Progenitor cell of endocrine pancreas (in vitro differentiated cells): Measurements from ENCODE around the gene GRB7. TPM values are rescaled to one million over a fixed set of nuclear protein-coding genes. Genes with fewer than 3 reads are reported as not detected.

Source experiments
- DNase-seq: peaks from one replicate; pipeline ENCODE4 v3.0.0; 2021; ENCODE audit warnings: low spot score; ENCODE audit not compliant: unreplicated experiment
- H3K27ac Mint-ChIP-seq: 2 replicates; pipeline ENCODE4 v1.8.0; 2021; ENCODE audit warnings: mild to moderate bottlenecking, moderate library complexity, mixed read lengths
- H3K27me3 Mint-ChIP-seq: 2 replicates; pipeline ENCODE4 v1.8.0; 2021; ENCODE audit warnings: mixed read lengths
- H3K36me3 Mint-ChIP-seq: 2 replicates; pipeline ENCODE4 v1.8.0; 2022; ENCODE audit warnings: mixed read lengths; ENCODE audit not compliant: insufficient read depth
- H3K4me1 Mint-ChIP-seq: 2 replicates; pipeline ENCODE4 v1.8.0; 2021; ENCODE audit warnings: low read depth, mixed read lengths
- H3K4me3 Mint-ChIP-seq: 2 replicates; pipeline ENCODE4 v1.8.0; 2021; ENCODE audit warnings: low read depth, mild to moderate bottlenecking, moderate library complexity, mixed read lengths
- H3K9me3 Mint-ChIP-seq: 2 replicates; pipeline ENCODE4 v1.8.0; 2021; ENCODE audit warnings: low read depth, mixed read lengths
- total RNA-seq: library from RNA; stranded (reverse); gene quantifications from 2 replicates; pipeline ENCODE4 v1.2.1, GENCODE V29; 2021
- TF ChIP-seq, protein P1 (sequence below): fragments of 200-600 bp; sonication (generic); IDR thresholded peaks from one replicate; pipeline ENCODE4 v1.5.0; 2021; ENCODE audit warnings: antibody characterized with exemption, mild to moderate bottlenecking; ENCODE audit not compliant: unreplicated experiment

The GRB7 gene
- total RNA-seq, 1 donor from 2014 or later = 29.9 TPM

DNA sequence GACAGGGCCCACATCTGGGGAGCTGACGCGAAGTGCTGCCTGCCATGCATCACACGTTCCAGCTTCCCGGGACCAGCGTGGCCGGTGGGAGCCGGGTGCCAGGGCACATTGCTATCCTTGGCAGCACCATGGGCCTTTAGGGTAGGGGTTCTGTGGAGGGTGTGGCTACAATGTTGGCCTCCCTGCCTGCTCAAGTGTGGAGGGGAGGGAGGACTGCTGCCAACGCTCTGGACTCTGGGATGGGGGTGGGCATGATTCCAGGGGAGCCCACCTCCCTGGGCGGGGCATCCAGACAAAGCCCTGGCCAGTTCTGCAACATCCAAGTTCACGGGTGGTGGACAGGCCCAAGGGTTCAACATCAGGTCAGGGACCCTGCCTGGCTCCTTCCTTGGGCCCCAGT is 13.9 kb downstream of the GRB7 start:
- Mint-ChIP-seq H3K4me3 (no peak overlapping the region), H3K27ac (no peak overlapping the region), H3K9me3 (no peaks in the 10 kb centered on the region), H3K36me3 (peaks cover 5% of the 10 kb centered on the region), H3K4me1 (peaks cover 2% of the 10 kb centered on the region), H3K27me3 (peaks cover 30% of the 10 kb centered on the region)
- no peak for DNase-seq
- TF ChIP-seq, protein P1, sequence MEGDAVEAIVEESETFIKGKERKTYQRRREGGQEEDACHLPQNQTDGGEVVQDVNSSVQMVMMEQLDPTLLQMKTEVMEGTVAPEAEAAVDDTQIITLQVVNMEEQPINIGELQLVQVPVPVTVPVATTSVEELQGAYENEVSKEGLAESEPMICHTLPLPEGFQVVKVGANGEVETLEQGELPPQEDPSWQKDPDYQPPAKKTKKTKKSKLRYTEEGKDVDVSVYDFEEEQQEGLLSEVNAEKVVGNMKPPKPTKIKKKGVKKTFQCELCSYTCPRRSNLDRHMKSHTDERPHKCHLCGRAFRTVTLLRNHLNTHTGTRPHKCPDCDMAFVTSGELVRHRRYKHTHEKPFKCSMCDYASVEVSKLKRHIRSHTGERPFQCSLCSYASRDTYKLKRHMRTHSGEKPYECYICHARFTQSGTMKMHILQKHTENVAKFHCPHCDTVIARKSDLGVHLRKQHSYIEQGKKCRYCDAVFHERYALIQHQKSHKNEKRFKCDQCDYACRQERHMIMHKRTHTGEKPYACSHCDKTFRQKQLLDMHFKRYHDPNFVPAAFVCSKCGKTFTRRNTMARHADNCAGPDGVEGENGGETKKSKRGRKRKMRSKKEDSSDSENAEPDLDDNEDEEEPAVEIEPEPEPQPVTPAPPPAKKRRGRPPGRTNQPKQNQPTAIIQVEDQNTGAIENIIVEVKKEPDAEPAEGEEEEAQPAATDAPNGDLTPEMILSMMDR = no peak

DNA sequence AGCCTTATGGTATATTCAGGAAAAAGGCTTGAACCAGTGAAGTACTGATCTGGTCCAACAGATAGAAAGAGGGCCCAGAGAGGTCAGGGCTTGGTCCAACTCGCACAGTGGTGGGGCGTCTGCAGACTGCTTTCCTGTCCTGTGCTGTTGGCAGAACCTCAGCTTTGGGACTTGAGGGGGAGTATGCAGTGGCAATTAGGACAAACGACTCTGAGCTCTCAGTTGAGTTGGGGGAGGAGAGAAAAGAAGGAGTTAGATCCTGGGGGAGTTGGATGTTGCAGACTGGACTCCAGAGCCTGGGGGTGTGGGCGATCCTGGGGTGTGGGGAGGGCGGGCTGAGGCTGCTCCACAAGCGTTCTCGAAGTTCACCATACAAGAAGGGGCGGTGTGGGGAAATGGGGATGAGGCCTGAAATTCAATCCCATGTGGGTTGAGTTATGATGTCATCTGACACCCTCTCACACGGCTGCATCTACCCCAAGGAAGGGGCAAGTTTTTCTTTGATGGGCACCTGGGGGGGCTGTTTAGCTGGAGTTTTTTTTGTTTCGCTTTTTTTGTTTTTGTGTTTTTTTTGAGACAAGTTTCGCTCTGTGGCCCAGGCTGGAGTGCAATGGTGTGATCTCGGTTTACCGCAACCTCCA is 14.6 kb downstream of the GRB7 start:
- DNase-seq = no peak
- H3K36me3 Mint-ChIP-seq = peaks cover 2% of the 10 kb centered on the region
- TF ChIP-seq, protein P1 = no peak
- peak overlapping the region; percentile 53 for H3K4me3 Mint-ChIP-seq
- peaks cover 2% of the 10 kb centered on the region for H3K4me1 Mint-ChIP-seq
- H3K27me3 Mint-ChIP-seq = peaks cover 37% of the 10 kb centered on the region
- no peaks in the 10 kb centered on the region for H3K9me3 Mint-ChIP-seq
- no peak overlapping the region for H3K27ac Mint-ChIP-seq

DNA sequence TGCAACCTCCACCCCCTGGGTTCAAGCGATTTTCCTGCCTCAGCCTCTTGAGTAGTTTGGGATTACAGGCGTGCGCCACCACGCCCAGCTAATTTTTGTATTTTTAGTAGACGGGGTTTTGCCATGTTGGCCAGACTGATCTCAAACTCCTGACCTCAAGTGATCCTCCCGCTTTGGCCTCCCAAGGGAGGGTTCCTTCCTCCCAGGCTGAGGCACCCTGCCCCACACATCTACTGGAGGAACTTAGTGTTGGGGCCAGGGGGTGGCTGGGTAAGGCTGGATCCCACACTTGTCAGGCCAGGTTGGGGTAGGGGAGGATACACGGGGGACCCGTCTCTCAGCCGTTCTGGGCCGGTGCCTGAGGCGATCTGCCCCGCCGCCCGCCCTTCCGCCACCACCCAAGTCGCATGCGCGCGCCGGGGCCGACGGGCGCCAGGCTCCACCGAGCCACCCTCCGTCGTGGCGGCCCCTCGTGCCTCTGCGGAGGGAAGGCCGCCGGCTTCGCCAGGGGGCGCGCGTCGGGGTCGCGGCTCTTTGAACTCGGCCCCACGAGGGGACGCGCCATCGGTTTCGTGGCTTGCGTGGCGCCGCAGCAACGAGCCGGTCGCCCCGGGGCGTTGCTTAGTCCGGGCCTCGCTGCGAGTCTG is 15.9 kb downstream of the GRB7 start:
- peak overlapping the region; percentile 57 for H3K4me3 Mint-ChIP-seq
- H3K27me3 Mint-ChIP-seq = peaks cover 50% of the 10 kb centered on the region
- TF ChIP-seq, protein P1 = no peak
- H3K9me3 Mint-ChIP-seq = no peaks in the 10 kb centered on the region
- no peak for DNase-seq
- no peaks in the 10 kb centered on the region for H3K36me3 Mint-ChIP-seq
- peaks cover 2% of the 10 kb centered on the region for H3K4me1 Mint-ChIP-seq
- no peak overlapping the region for H3K27ac Mint-ChIP-seq

DNA sequence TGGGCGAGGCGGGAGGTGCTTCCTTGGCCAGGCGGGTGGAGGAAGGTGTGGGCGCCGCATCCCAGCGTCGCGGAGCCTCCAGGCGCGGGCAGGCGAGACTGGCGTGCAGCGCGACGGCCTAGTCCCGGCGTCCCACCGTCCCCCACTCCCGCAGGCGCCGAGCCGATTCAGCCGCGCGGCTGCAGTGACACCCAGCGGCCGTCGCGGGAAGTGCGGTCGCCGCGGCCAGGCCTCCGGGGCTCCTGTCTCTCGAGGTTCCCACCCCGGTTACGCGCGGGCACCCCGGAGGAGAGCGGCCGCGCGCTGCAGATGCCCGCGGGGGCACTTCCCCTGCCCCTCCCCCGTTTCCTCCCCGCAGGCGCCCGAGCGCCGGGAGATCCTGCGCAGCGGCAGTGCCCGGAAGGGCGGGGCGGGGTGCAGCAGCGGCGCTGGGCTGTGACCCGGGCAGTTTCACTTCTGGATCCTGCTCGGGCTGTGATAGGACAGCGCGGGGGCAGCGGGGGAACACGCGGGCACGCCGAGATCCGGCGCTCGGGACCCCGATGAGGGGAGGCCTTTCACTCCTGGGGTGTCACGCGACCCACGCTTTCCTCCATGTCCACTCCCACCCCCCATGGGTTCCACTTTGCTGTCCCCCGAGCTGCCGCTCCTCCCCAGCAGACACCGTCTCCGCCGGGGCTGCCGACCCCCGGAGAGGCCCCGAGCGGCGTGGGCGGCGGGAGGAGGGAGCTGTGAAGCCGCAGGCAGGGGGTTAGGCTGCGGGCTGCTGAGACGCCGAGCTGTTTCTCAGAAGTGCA is 16.6 kb downstream of the GRB7 start:
- DNase-seq = peak; percentile 89
- no peak overlapping the region for H3K27ac Mint-ChIP-seq
- H3K4me3 Mint-ChIP-seq = peak overlapping the region; percentile 57
- H3K27me3 Mint-ChIP-seq = peaks cover 57% of the 10 kb centered on the region
- TF ChIP-seq, protein P1 = peak; percentile 98
- H3K36me3 Mint-ChIP-seq = no peaks in the 10 kb centered on the region
- no peaks in the 10 kb centered on the region for H3K9me3 Mint-ChIP-seq
- peaks cover 2% of the 10 kb centered on the region for H3K4me1 Mint-ChIP-seq

DNA sequence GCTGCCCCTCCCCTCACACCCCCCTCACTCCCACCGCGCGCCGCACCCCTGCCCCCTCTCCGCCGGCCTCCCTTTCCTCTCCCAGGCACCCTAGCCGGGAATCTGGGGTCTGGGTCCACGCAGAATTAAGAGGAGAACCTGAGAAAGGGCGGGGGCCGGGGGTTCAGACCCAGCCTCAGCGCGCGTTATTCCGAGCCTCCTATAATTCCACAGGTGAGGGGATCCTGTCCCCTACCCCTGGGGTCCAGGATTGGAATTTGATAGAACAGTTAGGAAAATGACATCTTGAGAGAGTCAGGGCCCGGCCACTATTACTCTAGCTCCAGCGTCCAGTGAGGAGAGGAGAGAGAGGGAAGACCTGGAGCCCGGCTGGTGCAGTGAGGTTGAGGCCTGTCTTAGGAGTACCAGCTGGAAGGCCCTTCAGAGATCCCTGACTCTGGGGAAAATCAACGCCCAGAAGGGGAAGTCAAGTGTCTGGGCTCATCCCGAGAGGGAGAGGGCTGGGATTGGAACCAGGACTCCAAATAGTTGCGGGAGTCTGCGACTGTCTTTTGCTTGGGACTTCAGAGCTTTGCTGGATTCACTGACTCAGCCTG is 17.3 kb downstream of the GRB7 start:
- Mint-ChIP-seq H3K27ac (no peak overlapping the region), H3K36me3 (no peaks in the 10 kb centered on the region)
- DNase-seq = no peak

More for the DNA sequence above, 17.3 kb downstream of the GRB7 start:
- Mint-ChIP-seq H3K9me3 (no peaks in the 10 kb centered on the region), H3K4me1 (peaks cover 2% of the 10 kb centered on the region), H3K27me3 (peaks cover 63% of the 10 kb centered on the region), H3K4me3 (peak overlapping the region; percentile 65)
- TF ChIP-seq, protein P1 = no peak
